H1 (cell line): ENCODE results near the gene SLC6A3. TPM values are rescaled to one million over a fixed set of nuclear protein-coding genes. Genes with fewer than 3 reads are reported as not detected.

ENCODE experiments used
- POLR2AphosphoS5 ChIP-seq: IDR thresholded peaks from 2 replicates; pipeline ENCODE4 v1.6.1; 2011; ENCODE audit warnings: low read depth, low read length
- TAF1 ChIP-seq: IDR thresholded peaks from 2 replicates; pipeline ENCODE4 v1.6.1; 2011; ENCODE audit warnings: mild to moderate bottlenecking, low read depth, low read length
- polyA plus RNA-seq, 7 experiments: library from polyadenylated mRNA; depleted of rRNA in 3 of 7; stranded (reverse) in 5 of 7; unstranded in 2 of 7; fragments of >200 nt in 5 of 7; fragments of 200-250 nt in 2 of 7; gene quantifications; 1 replicate in 5 of 7; 2 replicates in 1 of 7; 4 replicates in 1 of 7; pipeline versions ENCODE4 v1.2.1 to v1.2.3, GENCODE V29; 2011 to 2013; ENCODE audit warnings: missing spikeins in 2 of 7, mixed read lengths in 2 of 7
- total RNA-seq: library from RNA; stranded (reverse); fragmentation: NEBNext Ultra II Directional; extraction: Animal tissue kit (Norgen Biotek cat#: 25700); gene quantifications from 2 replicates; pipeline ENCODE4 v1.2.1, GENCODE V29; 2021
- TF ChIP-seq, protein P1 (sequence below): IDR thresholded peaks from 2 replicates; pipeline ENCODE4 v1.6.1; 2012; ENCODE audit warnings: low read length, inconsistent platforms

Gene SLC6A3
- total and polyA plus RNA-seq, 2 of the 8 experiments (the other 6 are each of a cell fraction or from before 2014, with no cell fraction given) = 0.48 to 0.91 TPM

DNA sequence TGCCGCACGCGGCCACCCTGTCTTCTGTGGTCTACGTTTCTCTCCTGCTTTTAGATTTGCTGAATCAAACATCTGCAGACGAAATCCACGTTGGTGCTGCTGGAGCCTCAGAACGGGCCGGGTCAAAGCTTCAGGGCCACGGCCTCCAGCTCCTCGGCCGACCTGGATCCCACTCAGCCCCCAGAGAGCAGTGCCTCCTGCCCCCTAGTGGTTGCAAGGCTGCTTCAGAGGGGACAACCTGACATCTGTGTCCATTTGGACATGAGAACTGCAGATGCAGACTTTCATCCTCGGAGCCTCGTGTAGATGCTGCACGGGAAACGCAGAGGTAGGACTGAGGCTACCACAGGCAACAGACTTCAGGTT, 23.0 kb upstream of the SLC6A3 start (continued):
- TF ChIP-seq, protein P1, sequence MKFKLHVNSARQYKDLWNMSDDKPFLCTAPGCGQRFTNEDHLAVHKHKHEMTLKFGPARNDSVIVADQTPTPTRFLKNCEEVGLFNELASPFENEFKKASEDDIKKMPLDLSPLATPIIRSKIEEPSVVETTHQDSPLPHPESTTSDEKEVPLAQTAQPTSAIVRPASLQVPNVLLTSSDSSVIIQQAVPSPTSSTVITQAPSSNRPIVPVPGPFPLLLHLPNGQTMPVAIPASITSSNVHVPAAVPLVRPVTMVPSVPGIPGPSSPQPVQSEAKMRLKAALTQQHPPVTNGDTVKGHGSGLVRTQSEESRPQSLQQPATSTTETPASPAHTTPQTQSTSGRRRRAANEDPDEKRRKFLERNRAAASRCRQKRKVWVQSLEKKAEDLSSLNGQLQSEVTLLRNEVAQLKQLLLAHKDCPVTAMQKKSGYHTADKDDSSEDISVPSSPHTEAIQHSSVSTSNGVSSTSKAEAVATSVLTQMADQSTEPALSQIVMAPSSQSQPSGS = no peak
- TF ChIP-seq POLR2AphosphoS5 (peak; percentile 3; the same call in 1 of the 2 replicates), TAF1 (no peak)
